GM18867 (cell line): ENCODE measurements around the gene LRRC10B.
"Not testable (repeated sequence)": the region's sequence is repeated elsewhere in the genome, so short reads cannot be mapped to it uniquely, and the experiment has no call there.

Source experiments
- ATAC-seq: cut with Tn5 transposase; IDR thresholded peaks from one replicate; pipeline ENCODE4 v1.9.1; 2021; ENCODE audit warnings: mild to moderate bottlenecking, moderate library complexity; ENCODE audit not compliant: unreplicated experiment

The LRRC10B gene

DNA sequence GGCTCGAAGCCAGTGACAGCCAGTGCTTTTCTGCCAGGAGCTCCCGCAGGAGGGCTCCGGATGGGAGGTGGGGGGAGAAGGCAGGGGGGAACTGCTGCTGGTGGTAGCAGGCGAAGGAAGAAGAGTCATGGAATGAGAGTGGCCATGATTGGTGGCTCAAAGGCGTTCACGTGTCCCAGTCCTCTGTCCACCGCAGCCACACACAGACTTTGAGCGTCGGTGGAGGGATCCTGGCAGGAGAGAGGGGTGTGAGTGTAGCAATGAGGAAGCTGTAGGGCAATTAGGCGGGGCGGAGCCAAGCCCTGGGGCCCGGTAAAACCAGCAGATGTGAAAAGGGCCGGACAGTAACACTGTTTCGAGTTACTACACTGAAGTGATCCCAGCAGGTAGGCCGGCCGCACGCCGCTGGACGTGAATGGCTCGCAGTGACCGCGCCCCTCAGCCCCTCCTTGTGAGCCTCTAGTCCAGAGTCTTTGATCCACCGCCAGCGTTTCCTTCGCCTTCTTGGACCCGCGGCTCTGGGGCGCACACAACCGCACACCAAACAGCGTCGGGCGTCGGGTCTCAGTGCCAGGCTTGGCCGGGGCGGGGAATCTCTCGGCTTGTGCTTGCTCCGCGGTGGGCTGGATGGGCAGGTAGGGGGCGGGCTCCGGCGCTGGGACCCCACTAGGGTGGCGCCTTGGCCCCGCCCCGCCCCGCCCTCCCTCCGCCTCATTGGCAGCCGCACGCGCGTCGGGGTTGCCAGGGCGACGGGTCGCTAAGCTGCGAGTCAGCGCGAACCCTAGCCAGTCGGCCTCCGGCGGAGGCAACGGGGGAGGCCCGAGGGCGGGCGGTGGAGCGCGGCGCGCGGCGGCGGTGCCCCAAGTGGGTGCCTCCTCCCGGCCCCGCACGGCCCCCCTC is at the start of gene LRRC10B:
LRRC10B (plus strand) TSS at position 788 of the 900 bp plus-strand sequence. CDS start 250 bp downstream, outside the sequence.
- ATAC-seq: no peak

DNA sequence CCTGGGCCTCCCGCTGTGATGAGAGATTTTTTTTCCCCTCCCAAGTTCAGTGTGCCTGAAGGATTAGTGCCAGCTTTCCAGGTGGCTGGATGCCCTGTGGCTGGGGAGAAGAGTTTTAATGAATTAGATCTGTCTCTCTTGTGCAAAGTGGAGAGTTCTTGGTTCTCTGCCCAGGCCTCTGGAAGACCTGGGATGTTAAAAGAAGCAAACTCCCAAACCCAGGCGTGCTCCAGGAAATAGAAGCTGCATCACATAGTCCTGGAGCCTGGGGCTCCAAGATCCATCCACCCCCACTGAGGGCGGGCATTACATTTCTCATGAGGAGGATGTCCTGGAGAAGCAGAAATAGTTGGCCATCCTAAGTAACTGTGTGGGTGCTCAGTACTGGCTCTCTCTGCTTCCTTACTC is 48.1 kb upstream of the LRRC10B start:
- ATAC-seq: no peak

DNA sequence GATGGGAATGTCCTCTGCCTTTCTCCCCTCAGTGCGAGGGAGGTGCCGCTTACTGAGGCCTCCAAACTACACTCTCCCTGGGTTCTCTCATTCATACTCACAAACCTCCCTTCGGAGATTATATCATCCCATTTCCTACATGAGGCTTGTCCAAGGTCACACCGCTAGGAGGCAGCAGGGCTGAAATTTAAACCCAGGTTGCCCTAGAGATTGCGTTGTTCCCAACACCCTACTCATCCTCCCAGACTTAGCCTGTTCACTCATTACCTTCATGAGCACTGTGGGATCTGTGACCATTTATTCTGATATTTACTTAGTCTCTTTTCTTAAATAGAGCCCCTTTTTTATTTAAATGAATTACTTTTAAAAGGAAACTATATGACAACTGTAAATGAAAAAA is 47.6 kb upstream of the LRRC10B start:
- no peak for ATAC-seq

- ATAC-seq: not testable (repeated sequence)
These were observed 40.9 kb upstream of the LRRC10B start for GRCh38 chr11:61467602-61468001.

- ATAC-seq: no peak
These were observed 40.5 kb upstream of the LRRC10B start for GRCh38 chr11:61468002-61468401.

DNA sequence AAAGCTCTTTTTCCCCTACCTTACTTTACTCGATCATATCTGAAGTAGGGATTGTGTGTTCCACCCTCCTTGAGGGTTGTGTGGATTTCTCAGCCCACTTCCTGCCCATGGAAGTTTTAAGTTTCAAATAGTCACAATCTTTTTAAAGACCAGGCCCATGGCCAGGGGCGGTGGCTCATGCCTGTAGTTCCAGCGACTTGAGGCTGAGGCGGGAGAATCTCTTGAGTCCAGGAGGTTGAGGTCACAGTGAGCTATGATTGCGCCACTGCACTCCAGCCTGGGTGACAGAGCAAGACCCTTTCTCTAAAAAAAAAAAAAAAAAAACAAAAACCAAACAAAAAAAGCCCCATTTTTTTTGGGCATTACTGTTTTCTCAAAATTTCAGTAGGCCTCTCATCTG is 36.3 kb upstream of the LRRC10B start:
- ATAC-seq: no peak

DNA sequence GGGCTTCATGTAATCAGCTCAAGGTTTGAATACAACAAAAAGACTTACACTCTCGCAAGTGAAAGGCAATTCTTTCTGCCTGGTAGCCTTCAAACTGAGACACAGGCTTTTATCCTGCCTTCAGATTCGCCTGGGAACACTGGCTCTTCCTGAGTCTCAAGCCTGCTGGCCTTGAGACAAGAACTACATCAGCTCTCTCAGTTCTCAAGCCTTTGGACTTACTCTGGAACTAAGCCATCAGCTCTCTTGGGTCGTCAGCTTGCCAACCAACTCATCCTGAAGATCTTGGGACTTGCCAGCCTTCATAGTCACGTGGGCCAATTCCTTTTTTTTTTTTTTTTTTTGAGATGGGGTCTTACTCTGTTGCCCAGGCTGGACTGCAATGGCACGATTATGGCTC is 35.7 kb upstream of the LRRC10B start:
- ATAC-seq: no peak

DNA sequence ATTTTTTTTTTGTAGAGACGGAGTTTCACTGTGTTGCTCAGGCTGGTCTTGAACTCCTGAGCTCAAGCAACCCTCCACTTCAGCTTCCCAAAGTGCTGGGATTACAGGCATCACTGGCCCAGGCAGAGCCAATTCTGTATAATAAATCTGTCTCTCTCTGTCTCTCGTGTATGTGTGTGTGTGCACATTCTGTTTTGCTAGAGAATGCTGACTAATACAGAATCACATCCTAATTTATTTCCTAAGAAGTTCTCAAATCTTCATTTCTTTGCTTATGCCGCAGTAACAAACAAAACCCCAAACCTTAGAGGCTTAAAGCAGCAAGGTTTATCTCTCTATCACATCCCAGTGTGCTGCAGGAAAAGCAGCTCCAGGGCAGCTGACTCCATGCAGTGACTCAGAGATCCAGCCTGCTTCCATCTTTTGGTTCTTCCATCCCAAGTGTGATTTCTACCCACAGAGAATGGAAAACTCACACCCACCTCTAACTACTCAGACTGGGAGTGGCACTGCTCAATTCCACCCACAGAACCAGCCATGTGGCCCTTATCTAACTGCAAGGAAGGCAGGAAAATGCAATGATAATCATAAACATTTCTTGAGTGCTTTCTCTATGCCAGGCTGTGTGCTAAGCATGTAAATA is 35.1 kb upstream of the LRRC10B start:
- ATAC-seq: no peak

DNA sequence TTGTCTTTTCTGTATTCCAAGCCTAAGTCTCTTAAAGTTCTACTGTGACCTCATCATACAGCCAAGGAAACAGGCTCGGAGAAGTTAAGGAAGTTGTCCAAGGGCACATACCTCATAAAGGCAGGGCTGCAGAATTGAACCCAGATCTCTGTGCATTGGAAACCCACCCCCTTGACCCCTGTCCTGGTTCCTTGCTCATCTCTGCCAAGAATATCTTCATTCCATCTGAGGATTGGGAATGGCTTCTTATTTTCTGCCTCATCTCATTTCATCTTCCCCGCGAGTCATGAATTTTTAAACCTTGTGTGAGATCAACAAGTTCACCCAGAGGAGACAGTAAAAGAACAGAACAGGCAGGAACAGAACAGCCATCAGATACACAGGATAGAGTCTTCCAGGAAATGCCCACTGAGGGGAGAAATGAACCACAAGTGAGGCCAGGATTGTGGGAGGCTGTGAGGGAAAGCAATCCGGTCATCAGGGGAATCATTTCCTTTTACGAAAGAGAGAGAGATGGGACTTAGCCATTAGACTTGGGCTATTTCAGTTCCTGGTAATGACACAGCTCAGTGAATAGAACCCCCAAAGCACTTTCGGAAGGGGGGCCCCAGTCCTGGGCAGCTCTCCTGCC is 34.4 kb upstream of the LRRC10B start:
- no peak for ATAC-seq

DNA sequence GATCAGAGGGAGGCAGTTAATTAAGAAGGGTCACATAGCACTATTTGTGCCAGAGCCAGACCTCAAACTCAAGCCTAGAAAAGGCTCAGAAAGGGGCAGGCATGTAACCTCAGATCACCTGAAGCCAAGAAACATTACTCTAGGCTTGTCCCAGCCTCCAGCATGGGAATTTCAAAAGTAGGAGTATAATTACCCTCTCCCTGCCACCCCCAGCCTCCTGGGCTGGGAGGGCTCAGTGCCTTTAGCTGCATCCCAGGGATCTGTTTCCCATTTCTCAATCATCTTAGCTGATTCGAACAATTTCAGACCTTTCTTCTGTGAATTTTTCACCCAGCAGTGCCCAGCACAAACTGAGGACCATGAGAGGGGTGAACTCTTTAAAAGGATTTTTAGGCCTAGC is 33.1 kb upstream of the LRRC10B start:
- ATAC-seq: no peak

DNA sequence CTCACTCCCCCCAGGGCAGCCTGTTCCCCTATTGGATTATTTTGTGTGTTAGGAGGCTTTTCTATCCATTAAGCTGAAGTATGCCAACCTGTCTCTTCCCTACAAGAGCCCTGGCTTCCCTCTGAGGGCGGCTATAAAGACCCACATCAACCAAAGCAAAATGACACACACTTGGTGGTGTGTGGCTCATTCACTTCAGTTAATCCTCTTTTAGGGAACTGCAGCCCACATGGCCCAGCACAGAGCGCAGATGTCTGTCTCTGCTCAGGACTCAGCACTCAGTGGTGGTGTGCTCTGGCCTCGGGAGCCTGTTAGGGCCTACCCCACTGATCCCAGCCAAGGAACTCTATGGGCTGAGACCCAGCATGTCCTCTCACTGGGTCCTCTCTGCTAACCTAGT is 32.2 kb upstream of the LRRC10B start:
- ATAC-seq: no peak

GRCh38 chr11:61477126-61477525 is 31.4 kb upstream of the LRRC10B start:
- ATAC-seq: no peak

- no peak for ATAC-seq
These were observed 30.8 kb upstream of the LRRC10B start for GRCh38 chr11:61477727-61478148.

DNA sequence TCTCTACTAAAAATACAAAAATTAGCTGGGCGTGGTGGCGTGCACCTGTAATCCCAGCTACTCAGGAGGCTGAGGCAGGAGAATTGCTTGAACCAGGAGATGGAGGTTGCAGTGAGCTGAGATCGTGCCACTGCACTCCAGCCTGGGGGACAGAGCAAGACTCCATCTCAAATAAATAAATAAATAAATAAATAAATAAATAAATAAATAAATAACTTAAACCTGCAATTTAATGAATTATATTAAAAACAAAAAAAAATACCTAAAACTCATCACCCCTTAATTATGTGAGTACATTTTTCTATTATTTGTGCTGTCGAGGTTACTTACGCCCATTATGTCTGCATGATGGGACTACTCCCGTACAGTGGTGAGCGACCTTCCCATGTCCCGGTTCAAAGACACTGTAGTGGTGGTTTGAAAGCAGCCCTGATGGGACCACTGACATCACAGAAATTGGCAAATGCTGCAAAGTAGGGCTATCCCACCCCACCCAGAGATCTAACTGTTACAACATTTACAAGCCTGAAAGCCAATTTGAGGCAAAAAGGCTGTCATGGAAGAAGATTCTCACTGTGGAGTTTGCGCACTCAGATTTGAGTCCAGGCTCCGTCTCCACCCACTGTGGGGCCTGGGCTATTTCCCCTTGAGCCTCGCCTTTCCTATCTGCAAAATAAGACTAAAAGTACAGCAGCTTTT is 29.0 kb upstream of the LRRC10B start:
- ATAC-seq: not testable (repeated sequence)

DNA sequence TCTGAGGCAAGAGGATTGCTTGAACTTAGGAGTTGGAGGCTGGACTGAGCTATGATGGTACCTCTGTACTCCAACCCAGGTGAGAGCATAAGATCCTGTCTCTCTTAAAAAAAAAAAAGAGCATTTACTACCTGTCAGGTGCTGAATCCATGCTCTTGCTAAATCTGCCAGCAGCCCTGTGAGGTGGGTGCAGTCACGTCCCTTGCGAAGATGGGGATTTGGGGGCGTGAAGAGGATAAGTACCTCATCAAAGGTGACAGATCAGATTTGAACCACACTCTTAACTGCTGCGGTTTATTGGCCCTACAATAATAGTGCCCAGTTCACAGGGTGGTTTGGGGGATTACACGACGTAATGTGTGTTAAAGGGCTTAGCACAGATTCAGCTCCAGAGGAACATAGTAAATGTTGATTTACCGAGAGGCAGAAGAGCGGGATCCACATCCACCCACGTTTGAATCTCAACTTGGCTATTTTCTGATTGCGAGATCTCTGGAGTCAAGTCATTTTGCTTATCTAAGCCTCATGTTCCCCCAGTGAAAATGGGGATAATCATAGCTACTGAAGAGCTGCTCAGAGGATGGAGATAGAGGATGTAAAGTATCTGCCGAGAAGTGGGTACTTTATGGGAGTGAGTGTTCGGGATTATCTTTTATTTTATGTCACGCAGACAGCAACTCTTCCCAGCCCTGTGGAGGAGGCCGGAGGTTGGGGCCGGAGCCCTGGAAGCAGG is 28.1 kb upstream of the LRRC10B start:
- no peak for ATAC-seq

- ATAC-seq: no peak
These were observed 27.6 kb upstream of the LRRC10B start for GRCh38 chr11:61480994-61481335.

- ATAC-seq: no peak
These were observed 26.7 kb upstream of the LRRC10B start for GRCh38 chr11:61481806-61482205.

DNA sequence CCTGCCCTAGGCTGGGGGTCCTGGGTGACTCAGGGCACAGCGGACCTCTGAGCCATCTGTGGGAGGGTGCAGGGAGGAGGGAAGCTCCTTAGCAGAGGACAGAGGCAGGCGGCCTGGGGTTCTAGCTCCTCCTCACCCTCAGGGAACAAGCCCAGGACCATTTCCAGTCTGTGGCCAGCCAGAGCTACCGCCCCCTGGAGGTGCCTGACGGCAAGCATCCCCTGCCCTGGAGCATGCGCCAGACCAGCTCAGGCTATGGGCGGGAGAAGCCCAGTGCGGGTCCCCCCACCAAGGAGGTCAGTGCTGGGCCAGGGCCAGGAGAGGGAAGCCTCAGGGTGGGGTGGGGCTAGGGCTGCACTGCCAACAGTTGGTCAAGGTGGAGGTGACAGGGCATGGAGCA is 26.0 kb upstream of the LRRC10B start:
- no peak for ATAC-seq

DNA sequence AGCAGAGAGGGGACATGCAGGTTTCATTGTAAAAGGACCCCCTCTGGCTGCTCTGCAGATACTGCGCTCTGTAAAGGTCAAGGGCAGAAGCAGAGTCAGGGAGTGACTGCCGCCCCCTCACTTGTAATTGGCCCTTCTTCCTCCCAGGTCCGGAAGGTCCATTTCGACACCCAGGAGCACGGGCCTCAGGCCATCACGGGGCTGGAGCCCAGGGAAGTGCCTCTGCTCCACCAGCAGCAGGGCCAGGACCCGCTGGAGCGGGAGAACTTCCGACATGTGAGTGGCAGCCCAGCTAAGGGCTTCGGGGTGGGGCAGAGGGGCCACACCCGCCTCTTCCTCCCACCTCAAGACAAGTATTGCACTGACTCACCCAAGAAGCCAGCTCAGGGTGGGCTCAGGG is 24.0 kb upstream of the LRRC10B start:
- no peak for ATAC-seq

GRCh38 chr11:61485080-61485479 is 23.5 kb upstream of the LRRC10B start:
- ATAC-seq: no peak
